GM15510 (cell line): Measurements from ENCODE around the gene SYTL5.

ENCODE experiments used
- POLR2A ChIP-seq: IDR thresholded peaks from 3 replicates; pipeline ENCODE4 v1.6.1; 2011; ENCODE audit warnings: borderline replicate concordance; ENCODE audit not compliant: insufficient read length; ENCODE audit errors: extremely low read depth

Gene SYTL5

GRCh38 chrX:38103857-38104812 lies 97.8 kb downstream of the SYTL5 start:
- TF ChIP-seq POLR2A: no peak

DNA sequence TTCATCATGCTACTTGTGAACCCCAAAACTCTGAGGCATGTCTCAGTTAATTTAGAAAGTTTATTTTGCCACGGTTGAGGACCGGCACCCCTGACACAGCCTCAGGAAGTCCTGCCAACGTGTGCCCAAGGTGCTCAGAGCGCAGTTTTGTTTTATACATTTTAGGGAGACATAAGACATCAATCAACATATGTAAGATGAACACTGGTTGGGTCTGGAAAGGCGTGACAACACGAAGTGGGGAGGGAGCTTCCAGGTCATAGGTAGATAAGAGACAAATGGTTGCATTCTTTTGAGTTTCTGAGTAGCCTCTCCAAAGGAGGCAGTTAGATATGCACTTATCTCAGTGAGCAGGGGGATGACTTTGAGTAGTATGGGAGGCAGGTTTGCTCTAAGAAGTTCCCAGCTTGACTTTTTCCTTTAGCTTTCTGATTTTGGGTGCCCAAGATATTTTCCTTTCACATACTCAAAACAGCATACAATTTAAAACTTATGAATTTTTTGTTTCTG lies 98.9 kb downstream of the SYTL5 start:
- no peak for TF ChIP-seq POLR2A

DNA sequence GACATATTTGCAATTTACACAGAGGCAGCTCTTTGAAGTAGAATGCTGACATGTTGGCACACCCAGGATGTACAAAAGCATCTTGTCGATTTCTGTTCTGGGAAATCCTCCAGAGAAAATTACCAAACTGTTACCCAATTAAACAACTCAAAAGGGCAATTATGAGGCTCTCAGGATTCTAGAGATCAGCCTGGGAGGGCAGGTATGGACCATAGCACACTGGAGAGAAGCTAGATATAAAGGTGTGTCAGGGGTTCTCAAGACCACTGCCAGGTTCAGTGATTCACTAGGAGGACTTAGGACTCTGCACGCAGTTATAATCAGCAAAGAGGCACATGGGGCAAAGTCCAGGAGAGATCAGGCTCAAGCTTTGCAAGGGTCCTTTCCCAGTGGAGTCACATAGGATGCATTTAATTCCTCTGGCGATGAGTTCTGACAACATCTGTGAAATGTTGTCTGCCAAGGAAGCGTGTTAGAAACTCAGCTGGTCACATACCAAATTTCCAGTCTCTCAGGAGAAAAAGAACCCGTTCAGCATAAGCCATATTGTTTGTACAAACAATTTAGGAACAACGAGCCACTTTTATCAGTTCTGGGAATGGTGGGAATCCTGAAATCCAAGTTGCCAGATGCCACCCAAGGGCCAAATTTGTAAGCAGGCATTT lies 100.8 kb downstream of the SYTL5 start:
- TF ChIP-seq POLR2A: no peak

DNA sequence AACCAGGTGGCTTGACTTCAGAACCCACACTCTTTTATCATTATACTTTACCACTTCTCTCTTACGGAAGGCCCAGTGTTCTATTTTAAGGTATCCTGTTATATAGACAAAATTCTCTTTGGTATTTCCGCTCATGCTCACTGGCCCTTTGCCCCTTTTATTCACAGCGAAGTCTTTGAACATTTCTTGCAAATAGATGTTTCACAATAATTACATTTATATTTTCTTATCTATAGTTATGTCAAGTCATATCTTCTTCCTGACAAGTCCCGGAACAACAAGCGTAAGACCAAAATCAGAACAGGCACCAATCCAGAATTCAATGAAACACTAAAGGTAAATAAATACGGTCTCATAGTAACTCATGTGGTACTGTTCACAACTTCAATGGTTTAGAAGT lies 102.0 kb downstream of the SYTL5 start:
- no peak for TF ChIP-seq POLR2A

DNA sequence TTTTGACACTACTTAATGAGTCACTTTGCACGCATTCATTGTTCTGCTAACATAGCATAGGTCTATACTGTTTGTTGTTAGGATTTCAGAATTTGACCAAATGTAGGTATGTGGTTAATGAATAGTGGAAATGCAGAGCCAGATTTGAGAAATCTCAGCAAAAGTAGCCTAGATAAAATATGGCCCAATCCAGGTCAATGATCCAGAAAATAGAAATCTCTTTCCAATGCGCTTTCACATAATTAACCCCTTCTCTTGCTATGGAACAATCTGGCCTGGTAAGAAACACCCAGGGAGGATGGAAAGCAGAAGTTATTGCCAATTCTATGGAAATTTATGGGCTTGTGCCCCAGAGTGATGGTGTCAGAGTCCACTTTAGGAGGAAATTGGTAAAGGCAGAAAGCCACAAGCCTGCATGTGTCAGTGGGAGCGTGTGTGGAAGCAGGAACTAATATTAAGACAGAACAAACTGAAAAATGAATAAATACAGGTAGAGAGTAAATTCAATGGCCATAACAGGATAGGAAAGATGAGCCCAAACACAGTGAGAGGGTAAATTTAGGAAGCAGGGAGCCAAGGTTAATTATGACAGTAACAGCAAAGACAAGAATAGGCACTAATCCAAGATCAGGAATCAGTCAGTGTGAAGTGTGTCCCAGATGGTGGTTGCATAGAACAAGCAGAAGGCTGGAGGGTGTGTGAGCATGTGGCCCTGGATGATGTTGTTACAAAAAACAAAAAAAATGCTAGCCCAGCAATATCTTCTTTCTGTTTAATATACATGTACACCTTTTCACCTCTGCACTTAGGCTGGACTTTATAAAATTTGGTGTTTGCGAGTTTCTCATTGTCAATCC lies 102.9 kb downstream of the SYTL5 start:
- no peak for TF ChIP-seq POLR2A

- TF ChIP-seq POLR2A: no peak
Measured at GRCh38 chrX:38110231-38110630, 103.9 kb downstream of the SYTL5 start.

- TF ChIP-seq POLR2A: no peak
Measured at GRCh38 chrX:38111196-38111595, 104.8 kb downstream of the SYTL5 start.

GRCh38 chrX:38112566-38112965 lies 106.2 kb downstream of the SYTL5 start:
- TF ChIP-seq POLR2A: no peak

DNA sequence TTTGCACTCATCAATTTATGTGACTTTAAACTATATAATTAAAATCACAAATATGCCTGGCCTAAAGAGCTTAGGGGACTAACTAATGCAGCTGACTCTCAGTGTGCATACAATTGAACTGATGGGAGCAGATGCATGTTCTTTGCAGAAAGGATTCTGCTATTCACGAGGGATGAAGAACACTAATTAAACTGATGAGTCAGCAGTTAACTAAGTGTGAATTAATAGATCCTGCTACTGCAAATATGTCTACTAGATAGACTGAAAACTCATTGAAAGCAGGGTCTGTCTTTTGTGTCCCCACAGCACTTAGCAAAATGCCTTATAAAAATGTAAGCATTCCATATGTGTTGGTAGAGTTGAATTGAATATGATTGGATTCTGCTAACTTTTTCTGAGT lies 110.4 kb downstream of the SYTL5 start:
- no peak for TF ChIP-seq POLR2A

DNA sequence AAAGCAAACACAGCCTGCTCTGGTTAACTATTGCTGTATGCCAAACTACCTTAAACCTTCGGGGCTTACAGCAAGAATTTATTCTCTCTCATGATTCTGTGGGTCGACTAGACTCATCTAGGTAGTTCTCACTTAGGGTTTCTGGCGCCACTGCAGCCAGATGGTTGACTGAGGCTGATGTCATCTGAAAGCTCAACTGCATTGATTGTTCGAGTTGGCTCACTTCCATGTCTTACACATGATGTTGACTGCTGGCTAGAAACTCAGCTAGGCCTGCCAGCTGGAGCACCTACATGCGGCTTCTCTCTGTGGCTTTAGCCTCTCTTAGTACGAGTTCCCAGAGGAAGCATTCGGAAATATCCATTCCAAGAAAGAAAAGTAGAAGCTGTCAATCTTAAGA lies 111.1 kb downstream of the SYTL5 start:
- TF ChIP-seq POLR2A: no peak

DNA sequence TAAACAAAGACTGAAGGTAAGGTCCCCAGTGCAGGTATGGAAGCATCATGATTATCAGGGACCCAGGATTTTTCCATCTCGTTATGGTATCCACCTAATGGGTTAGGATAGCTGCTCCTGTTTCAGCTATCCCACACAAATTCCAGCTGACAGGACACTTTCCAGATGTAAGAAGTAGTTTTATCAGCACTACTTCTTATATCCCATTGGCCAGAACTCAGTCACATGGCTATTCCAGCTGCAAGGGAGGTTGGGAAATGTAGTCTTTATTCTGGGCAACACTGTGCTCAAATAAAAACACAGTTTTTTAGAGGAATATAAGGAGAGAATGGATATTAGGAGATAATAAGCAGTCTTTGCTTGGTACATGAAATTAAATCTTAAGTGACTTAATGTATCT lies 117.6 kb downstream of the SYTL5 start:
- no peak for TF ChIP-seq POLR2A

DNA sequence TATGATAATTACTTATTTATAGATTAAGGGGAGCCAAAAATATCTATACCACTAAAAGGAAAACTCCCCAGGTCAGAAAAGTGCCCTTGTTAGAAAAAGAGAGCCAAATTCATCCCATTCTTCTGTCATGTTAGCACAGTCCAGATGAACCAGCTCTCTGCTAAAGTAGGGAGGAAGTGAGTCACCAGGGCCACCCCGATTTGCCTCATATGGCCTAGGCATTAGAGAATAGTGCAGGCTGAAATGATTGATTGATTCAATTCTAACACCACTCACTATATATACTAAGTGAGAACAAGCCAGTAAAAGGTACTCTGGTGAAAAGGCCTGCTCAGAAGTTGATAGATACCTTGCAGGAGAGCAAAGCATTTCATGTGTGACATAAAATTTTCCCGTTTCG lies 119.8 kb downstream of the SYTL5 start:
- TF ChIP-seq POLR2A: no peak

GRCh38 chrX:38127961-38128360 lies 121.6 kb downstream of the SYTL5 start:
- TF ChIP-seq POLR2A: no peak

DNA sequence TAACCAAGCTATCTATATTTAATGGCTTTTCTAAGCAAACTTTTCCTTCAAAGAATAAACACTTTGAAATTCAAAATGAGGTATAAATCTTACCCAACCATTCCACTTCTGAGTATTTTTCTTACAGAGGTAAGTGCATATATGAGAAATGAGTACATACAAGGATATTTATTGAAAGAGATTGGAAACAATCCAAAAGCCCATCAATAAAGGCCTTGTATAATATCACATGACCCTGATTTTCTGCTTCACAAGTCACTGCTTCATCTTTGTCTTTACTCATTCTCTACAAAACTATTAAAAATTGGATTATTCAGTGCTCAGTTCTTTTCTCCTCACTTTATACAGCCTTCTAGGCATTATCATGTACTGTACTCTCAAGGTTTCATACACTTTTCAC lies 123.0 kb downstream of the SYTL5 start:
- TF ChIP-seq POLR2A: no peak
